B cell (primary cell): ENCODE results near the gene MED15. TPM values are rescaled to one million over a fixed set of nuclear protein-coding genes. Genes with fewer than 3 reads are reported as not detected.

Experiments
- ATAC-seq: fragments of 200-7000 bp; cut with Tn5 transposase; one replicate; pipeline ENCODE4 v1.10.0; 2021; ENCODE audit warnings: low read depth, mild to moderate bottlenecking, moderate number of reproducible peaks, moderate library complexity
- CTCF ChIA-PET: fragments of 350-600 bp; sonication (Branson Sonifier 250); formaldehyde crosslinking; loops from one replicate; lab custom pipeline; 2021; ENCODE audit warnings: antibody characterized with exemption, inconsistent platforms; lab: Charles Lee
- POLR2A ChIA-PET: fragments of 350-600 bp; sonication (Branson Sonifier 250); formaldehyde crosslinking; loops from one replicate; lab custom pipeline; 2021; ENCODE audit warnings: antibody characterized with exemption; lab: Charles Lee
- DNase-seq: peaks from one replicate; pipeline ENCODE4 v3.0.0; 2013
- H2AFZ ChIP-seq: 2 replicates; pipeline ENCODE4 v1.6.1; 2012; ENCODE audit warnings: mild to moderate bottlenecking, low read depth, low read length; ENCODE audit not compliant: insufficient read depth, poor library complexity, severe bottlenecking
- H3K27ac ChIP-seq, 2 donors: 1 replicate in 1 of 2; 2 replicates in 1 of 2; pipeline ENCODE4 v1.5.1; 2012 to 2013; ENCODE audit warnings: low read length in 2 of 2, mild to moderate bottlenecking in 2 of 2, moderate library complexity in 1 of 2
- H3K27me3 ChIP-seq, 4 experiments: fragments of 200-600 bp in 1 of 4; sonication (generic) in 1 of 4; replicated peaks in 1 of 4; 1 replicate in 2 of 4; 2 replicates in 2 of 4; pipeline versions ENCODE4 v1.6.1 to v1.7.0; 2013 to 2016; ENCODE audit warnings: low read length in 3 of 4, mild to moderate bottlenecking in 2 of 4, mixed read lengths in 1 of 4, moderate library complexity in 1 of 4; ENCODE audit not compliant: insufficient read depth in 4 of 4, control insufficient read depth in 3 of 4; ENCODE audit errors: control extremely low read depth in 1 of 4
- H3K36me3 ChIP-seq, 2 experiments: replicated peaks in 1 of 2; 1 replicate in 1 of 2; 2 replicates in 1 of 2; pipeline versions ENCODE4 v1.6.1 to v1.7.1; 2013; ENCODE audit warnings: low read length in 1 of 2; ENCODE audit not compliant: insufficient read depth in 2 of 2, control insufficient read depth in 1 of 2; ENCODE audit errors: control extremely low read depth in 1 of 2, extremely low read depth in 1 of 2
- H3K4me1 ChIP-seq, 2 donors: fragments of 200-600 bp in 1 of 2; sonication (generic) in 1 of 2; 1 replicate in 1 of 2; 2 replicates in 1 of 2; pipeline versions ENCODE4 v1.5.1 to v1.6.1; 2013 to 2017; ENCODE audit warnings: low read length in 2 of 2; ENCODE audit not compliant: control insufficient read depth in 2 of 2, insufficient read depth in 2 of 2
- H3K4me2 ChIP-seq: replicated peaks from 2 replicates; pipeline ENCODE3; 2012; ENCODE audit warnings: mild to moderate bottlenecking, low read depth, low read length; ENCODE audit not compliant: poor library complexity, severe bottlenecking
- H3K4me3 ChIP-seq, 5 experiments: fragments of 200-600 bp in 1 of 5; sonication (generic) in 1 of 5; 1 replicate in 3 of 5; 2 replicates in 2 of 5; pipeline versions ENCODE4 v1.5.1 to v1.7.0; 2011 to 2016; ENCODE audit warnings: low read length in 4 of 5, mild to moderate bottlenecking in 4 of 5, low read depth in 2 of 5, control low read depth in 1 of 5, moderate library complexity in 1 of 5; ENCODE audit not compliant: insufficient read depth in 1 of 5; ENCODE audit errors: control extremely low read depth in 1 of 5, extremely low read depth in 1 of 5
- H3K79me2 ChIP-seq: fragments of 200-600 bp; sonication (generic); one replicate; pipeline ENCODE4 v1.6.0; 2016; ENCODE audit warnings: low read length; ENCODE audit not compliant: control insufficient read depth, insufficient read depth
- H3K9ac ChIP-seq: fragments of 200-600 bp; sonication (generic); 2 replicates; pipeline ENCODE4 v1.6.1; 2017; ENCODE audit warnings: mild to moderate bottlenecking, low read length, moderate library complexity
- H3K9me3 ChIP-seq, 3 donors: one replicate each; pipeline versions ENCODE4 v1.6.1 to v1.7.1; 2013; ENCODE audit warnings: low read length in 2 of 3; ENCODE audit not compliant: control insufficient read depth in 2 of 3, insufficient read depth in 1 of 3; ENCODE audit errors: control extremely low read depth in 1 of 3
- H4K20me1 ChIP-seq: 2 replicates; pipeline ENCODE4 v1.6.0; 2012; ENCODE audit warnings: mild to moderate bottlenecking, low read length; ENCODE audit not compliant: insufficient read depth, control insufficient read depth, poor library complexity, severe bottlenecking
- H3K27ac Mint-ChIP-seq: one replicate; pipeline ENCODE4 v1.8.0; 2021; ENCODE audit warnings: mixed read lengths
- H3K27me3 Mint-ChIP-seq: one replicate; pipeline ENCODE4 v1.8.0; 2021; ENCODE audit warnings: mixed read lengths
- H3K4me1 Mint-ChIP-seq: one replicate; pipeline ENCODE4 v1.8.0; 2021; ENCODE audit warnings: mixed read lengths
- H3K4me3 Mint-ChIP-seq: one replicate; pipeline ENCODE4 v1.8.0; 2021; ENCODE audit warnings: mixed read lengths
- H3K9me3 Mint-ChIP-seq: one replicate; pipeline ENCODE4 v1.8.0; 2022; ENCODE audit warnings: mixed read lengths; ENCODE audit not compliant: insufficient read depth
- CTCF ChIP-seq: fragments of 200-600 bp; IDR thresholded peaks from one replicate; pipeline ENCODE4 v1.8.0; 2022; ENCODE audit warnings: antibody characterized with exemption, mild to moderate bottlenecking
- EZH2 ChIP-seq: IDR thresholded peaks from 2 replicates; pipeline ENCODE4 v1.6.1; 2012; ENCODE audit warnings: borderline replicate concordance, low read depth, mild to moderate bottlenecking, moderate library complexity, low read length; ENCODE audit not compliant: insufficient read depth, poor library complexity, severe bottlenecking
- WGBS: methylation state at CpG from one replicate; pipeline ENCODE4 v1.1.5; 2013; ENCODE audit warnings: missing lambda C conversion rate; ENCODE audit not compliant: insufficient coverage; 5-methylcytosine and 5-hydroxymethylcytosine counted together
- intact Hi-C: fragments of 100-400 bp; cut with micrococcal nuclease; formaldehyde crosslinking; loops from one replicate; pipeline ENCODE4 v1.10.0; 2022
- polyA plus RNA-seq: library from polyadenylated mRNA; depleted of rRNA; stranded (reverse); fragments of >200 nt; gene quantifications from 2 replicates; pipeline ENCODE4 v1.2.3, GENCODE V29; 2012
- total RNA-seq, 2 donors: library from RNA; stranded (reverse); fragments of 120-200 nt in 1 of 2; gene quantifications; 1 replicate in 1 of 2; 2 replicates in 1 of 2; pipeline versions ENCODE4 v1.2.3 to v1.2.4, GENCODE V29; 2013 to 2022

Gene MED15
- total and polyA plus RNA-seq, 2 donors (not counting 1 experiment from before 2014, with no cell fraction given) = 109 to 134 TPM

GRCh38 chr22:20607157-20607907 is 99.9 kb downstream of the MED15 start:
- Histone ChIP-seq H4K20me1 (no peaks in the 10 kb centered on the region), H3K4me2 (no peak overlapping the region), H3K79me2 (no peaks in the 10 kb centered on the region), H3K27ac (no peak overlapping the region), H3K36me3 (no peaks in the 10 kb centered on the region), H3K27me3 (peaks cover 0 to 2% (median 0%) of the 10 kb centered on the region in 4 experiments), H3K9ac (no peak overlapping the region), H2AFZ (no peak overlapping the region), H3K4me3 (no peak overlapping the region), H3K4me1 (peaks cover 0 to 4% of the 10 kb centered on the region in 2 donors), H3K9me3 (no peaks in the 10 kb centered on the region)
- WGBS = 73% methylated on average over 25 of the region's 31 CpGs
- H3K9me3 Mint-ChIP-seq = no peaks in the 10 kb centered on the region
- H3K4me3 Mint-ChIP-seq = no peak overlapping the region
- ChIA-PET CTCF (interaction anchor here (1.4 to 1.6 kb wide), 3 partner anchors 21 to 177 kb away, joined by 3 to 8 read pairs (median 4); no protein-coding TSS in a partner anchor), POLR2A (no interaction called here)
- ATAC-seq (no peak), DNase-seq (no peak)
- TF ChIP-seq EZH2 = no peak
- TF ChIP-seq CTCF = no peak
- H3K4me1 Mint-ChIP-seq = peaks cover 2% of the 10 kb centered on the region
- no peak overlapping the region for H3K27ac Mint-ChIP-seq
- peaks cover 1% of the 10 kb centered on the region for H3K27me3 Mint-ChIP-seq
- intact Hi-C loops = no loop called here

GRCh38 chr22:20610243-20610686 is 102.9 kb downstream of the MED15 start:
- POLR2A ChIA-PET = no interaction called here

More at GRCh38 chr22:20610243-20610686, 102.9 kb downstream of the MED15 start:
- intact Hi-C loops = no loop called here
- Mint-ChIP-seq H3K4me1 (peaks cover 2% of the 10 kb centered on the region), H3K27ac (no peak overlapping the region), H3K9me3 (no peaks in the 10 kb centered on the region), H3K4me3 (no peak overlapping the region), H3K27me3 (no peaks in the 10 kb centered on the region)
- no peak for DNase-seq
- Histone ChIP-seq H3K9me3 (no peaks in the 10 kb centered on the region), H3K79me2 (no peaks in the 10 kb centered on the region), H3K4me2 (no peak overlapping the region), H4K20me1 (no peaks in the 10 kb centered on the region), H3K4me1 (peaks cover 0 to 4% of the 10 kb centered on the region in 2 donors), H3K4me3 (no peak overlapping the region), H2AFZ (no peak overlapping the region), H3K9ac (no peak overlapping the region), H3K27me3 (peaks cover 0 to 5% (median 0%) of the 10 kb centered on the region in 4 experiments), H3K36me3 (no peaks in the 10 kb centered on the region), H3K27ac (no peak overlapping the region)
- 88% methylated on average over 8 of the region's 8 CpGs for WGBS
- no peak for ATAC-seq
- CTCF ChIA-PET = interaction anchor here (0.7 kb wide), 1 partner anchor 131 kb away, joined by 3 read pairs; no protein-coding TSS in a partner anchor
- no peak for TF ChIP-seq EZH2
- TF ChIP-seq CTCF = no peak
